ENCODE results near the gene DMRT3.

DNA sequence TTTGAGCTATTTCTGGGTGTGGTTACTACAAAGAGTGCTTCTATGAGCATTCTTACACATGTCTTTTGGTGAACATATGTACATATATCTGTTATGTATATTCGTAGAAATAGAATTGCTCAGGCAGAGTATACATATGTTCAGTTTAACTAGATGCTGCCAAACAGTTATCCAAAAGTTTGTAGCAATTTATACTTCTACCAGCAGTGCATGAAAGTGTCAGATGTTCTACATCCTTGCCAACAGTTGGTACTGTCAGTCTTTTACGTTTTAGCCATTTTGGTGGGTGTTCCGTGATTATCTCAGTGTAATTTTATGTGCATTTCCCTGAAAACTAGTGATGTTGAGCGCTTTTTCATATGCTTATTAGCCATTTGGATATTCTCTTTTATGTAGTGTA, 37.8 kb downstream of the DMRT3 start:
- TF ChIP-seq, protein P1, sequence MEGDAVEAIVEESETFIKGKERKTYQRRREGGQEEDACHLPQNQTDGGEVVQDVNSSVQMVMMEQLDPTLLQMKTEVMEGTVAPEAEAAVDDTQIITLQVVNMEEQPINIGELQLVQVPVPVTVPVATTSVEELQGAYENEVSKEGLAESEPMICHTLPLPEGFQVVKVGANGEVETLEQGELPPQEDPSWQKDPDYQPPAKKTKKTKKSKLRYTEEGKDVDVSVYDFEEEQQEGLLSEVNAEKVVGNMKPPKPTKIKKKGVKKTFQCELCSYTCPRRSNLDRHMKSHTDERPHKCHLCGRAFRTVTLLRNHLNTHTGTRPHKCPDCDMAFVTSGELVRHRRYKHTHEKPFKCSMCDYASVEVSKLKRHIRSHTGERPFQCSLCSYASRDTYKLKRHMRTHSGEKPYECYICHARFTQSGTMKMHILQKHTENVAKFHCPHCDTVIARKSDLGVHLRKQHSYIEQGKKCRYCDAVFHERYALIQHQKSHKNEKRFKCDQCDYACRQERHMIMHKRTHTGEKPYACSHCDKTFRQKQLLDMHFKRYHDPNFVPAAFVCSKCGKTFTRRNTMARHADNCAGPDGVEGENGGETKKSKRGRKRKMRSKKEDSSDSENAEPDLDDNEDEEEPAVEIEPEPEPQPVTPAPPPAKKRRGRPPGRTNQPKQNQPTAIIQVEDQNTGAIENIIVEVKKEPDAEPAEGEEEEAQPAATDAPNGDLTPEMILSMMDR (conservative IDR thresholded peaks at IDR 0.05): no peak
- no peak for TF ChIP-seq EZH2 (IDR thresholded peaks at IDR 0.05; ENCODE audit: low read depth)
